GM23338 (cell line): ENCODE measurements around the gene NHS. TPM values are rescaled to one million over a fixed set of nuclear protein-coding genes. Genes with fewer than 3 reads are reported as not detected.

Source experiments
- ATAC-seq: fragments of 200-7000 bp; cut with Tn5 transposase; 3 replicates; pipeline ENCODE4 v1.9.1; 2020
- DNase-seq: peaks from one replicate; pipeline ENCODE4 v3.0.0-alpha.2; 2015; ENCODE audit warnings: low spot score
- H2AFZ ChIP-seq: fragments of 200-600 bp; sonication (generic); 2 replicates; pipeline ENCODE4 v1.8.0; 2016; ENCODE audit warnings: antibody characterized with exemption, mild to moderate bottlenecking, moderate library complexity
- H3F3A ChIP-seq: fragments of 200-600 bp; sonication (generic); replicated peaks from 2 replicates; pipeline ENCODE4 v1.8.0; 2017; ENCODE audit warnings: antibody characterized with exemption, mixed run types, low read depth
- H3K27ac ChIP-seq: fragments of 200-600 bp; sonication (generic); 2 replicates; pipeline ENCODE4 v1.6.1; 2016; ENCODE audit warnings: low read depth
- H3K27me3 ChIP-seq: fragments of 200-600 bp; sonication (generic); 2 replicates; pipeline ENCODE4 v1.8.0; 2016; ENCODE audit warnings: mild to moderate bottlenecking, mixed run types, moderate library complexity; ENCODE audit not compliant: insufficient read depth
- H3K36me3 ChIP-seq: fragments of 200-600 bp; sonication (generic); 2 replicates; pipeline ENCODE4 v1.8.0; 2016; ENCODE audit warnings: mild to moderate bottlenecking; ENCODE audit not compliant: insufficient read depth
- H3K4me1 ChIP-seq: fragments of 200-600 bp; sonication (generic); 2 replicates; pipeline ENCODE4 v1.8.0; 2016; ENCODE audit warnings: mild to moderate bottlenecking, moderate library complexity; ENCODE audit not compliant: insufficient read depth
- H3K4me2 ChIP-seq: fragments of 200-600 bp; sonication (generic); 2 replicates; pipeline ENCODE4 v1.7.1; 2017; ENCODE audit warnings: mixed run types
- H3K4me3 ChIP-seq: fragments of 200-600 bp; sonication (generic); 2 replicates; pipeline ENCODE4 v1.6.1; 2016; ENCODE audit warnings: mixed run types
- H3K79me2 ChIP-seq: fragments of 200-600 bp; sonication (generic); replicated peaks from 2 replicates; pipeline ENCODE4 v1.8.0; 2017; ENCODE audit warnings: mild to moderate bottlenecking; ENCODE audit not compliant: insufficient read depth
- H3K9me2 ChIP-seq: fragments of 200-600 bp; sonication (generic); 2 replicates; pipeline ENCODE4 v1.8.0; 2017; ENCODE audit not compliant: insufficient read depth
- H4K20me1 ChIP-seq: fragments of 200-600 bp; sonication (generic); replicated peaks from 2 replicates; pipeline ENCODE4 v1.8.0; 2017; ENCODE audit warnings: mild to moderate bottlenecking; ENCODE audit not compliant: insufficient read depth
- H3K27ac Mint-ChIP-seq: 2 replicates; pipeline ENCODE4 v1.8.0; 2020; ENCODE audit warnings: inconsistent platforms, mild to moderate bottlenecking, moderate library complexity, mixed read lengths
- H3K27me3 Mint-ChIP-seq: 3 replicates; pipeline ENCODE4 v1.8.0; 2022; ENCODE audit warnings: low read depth, mild to moderate bottlenecking, moderate library complexity, mixed read lengths, inconsistent platforms; ENCODE audit not compliant: insufficient read depth, poor library complexity
- H3K36me3 Mint-ChIP-seq: 3 replicates; pipeline ENCODE4 v1.8.0; 2021; ENCODE audit warnings: low read depth, mild to moderate bottlenecking, inconsistent platforms, moderate library complexity, mixed read lengths
- H3K4me1 Mint-ChIP-seq: 3 replicates; pipeline ENCODE4 v1.8.0; 2020; ENCODE audit warnings: mild to moderate bottlenecking, inconsistent platforms, mixed read lengths
- H3K4me3 Mint-ChIP-seq: 3 replicates; pipeline ENCODE4 v1.8.0; 2021; ENCODE audit warnings: moderate library complexity, mild to moderate bottlenecking, inconsistent platforms, mixed read lengths
- H3K9me3 Mint-ChIP-seq: 3 replicates; pipeline ENCODE4 v1.8.0; 2020; ENCODE audit warnings: moderate library complexity, mild to moderate bottlenecking, inconsistent platforms, mixed read lengths
- ETS1 ChIP-seq: IDR thresholded peaks from 2 replicates; pipeline ENCODE4 v1.6.1; 2016; ENCODE audit warnings: antibody characterized with exemption
- JUNB ChIP-seq: IDR thresholded peaks from one replicate; pipeline ENCODE4 v1.6.1; 2016; ENCODE audit warnings: antibody characterized with exemption; ENCODE audit not compliant: unreplicated experiment
- POLR2AphosphoS5 ChIP-seq: IDR thresholded peaks from 2 replicates; pipeline ENCODE4 v1.6.1; 2016; ENCODE audit warnings: antibody characterized with exemption, low read depth
- ZNF331 ChIP-seq: fragments of 250-450 bp; sonication (Bioruptor Pico); IDR thresholded peaks from 2 replicates; pipeline ENCODE4 v1.5.0; 2020; ENCODE audit warnings: low read depth, mild to moderate bottlenecking, moderate library complexity
- ZNF462 ChIP-seq: fragments of 250-450 bp; sonication (Bioruptor Pico); IDR thresholded peaks from 2 replicates; pipeline ENCODE4 v1.5.0; 2020; ENCODE audit warnings: mild to moderate bottlenecking, moderate library complexity
- polyA plus RNA-seq: library from polyadenylated mRNA; unstranded; fragments of >200 nt; fragmentation: Nextera tagmentation; extraction: Ambion mirVana; gene quantifications from 2 replicates; pipeline ENCODE4 v1.2.1, GENCODE V29; 2016
- total RNA-seq: library from RNA; depleted of rRNA; stranded (reverse); fragments of >200 nt; shearing (Covaris generic); gene quantifications from 2 replicates; pipeline ENCODE4 v1.2.3, GENCODE V29; 2014

NHS gene
- total and polyA plus RNA-seq, 2 experiments from 2014 or later = 1.8 to 8.2 TPM

GRCh38 chrX:17737986-17738713, 363.1 kb downstream of the NHS start (continued):
- no peak for TF ChIP-seq ZNF462
- no peak for TF ChIP-seq ETS1
- no peak for TF ChIP-seq POLR2AphosphoS5
- no peak for TF ChIP-seq JUNB

- Histone ChIP-seq H3K27me3 (peaks cover 24% of the 10 kb centered on the region), H3K36me3 (no peaks in the 10 kb centered on the region), H3K4me1 (no peaks in the 10 kb centered on the region), H4K20me1 (no peaks in the 10 kb centered on the region), H3K79me2 (no peaks in the 10 kb centered on the region), H3K9me2 (no peaks in the 10 kb centered on the region), H3K4me2 (peak overlapping the region; percentile 83), H3K27ac (no peak overlapping the region), H3F3A (no peaks in the 10 kb centered on the region), H3K4me3 (peak overlapping the region; percentile 62), H2AFZ (peak overlapping the region; percentile 69; the same call in 1 of the 2 replicates)
- TF ChIP-seq ZNF331 (no peak), JUNB (no peak)
- peaks cover 12% of the 10 kb centered on the region; the same call in 2 of the 3 replicates for H3K4me1 Mint-ChIP-seq
- DNase-seq = no peak
- no peaks in the 10 kb centered on the region for H3K9me3 Mint-ChIP-seq
- no peaks in the 10 kb centered on the region for H3K36me3 Mint-ChIP-seq
- H3K4me3 Mint-ChIP-seq = peak overlapping the region; percentile 79
- H3K27ac Mint-ChIP-seq = no peak overlapping the region
- peaks cover 20% of the 10 kb centered on the region for H3K27me3 Mint-ChIP-seq
- no peak for ATAC-seq
These were observed 363.9 kb downstream of the NHS start for GRCh38 chrX:17738737-17739535.
